ENCODE results near the gene ORM1.

ORM1 gene

GRCh38 chr9:114287763-114288192, 35.1 kb upstream of the ORM1 start:
- DNase-seq = no peak

GRCh38 chr9:114288193-114289091, 34.5 kb upstream of the ORM1 start:
- no peak for DNase-seq

GRCh38 chr9:114289106-114289505, 33.8 kb upstream of the ORM1 start:
- DNase-seq = no peak

- DNase-seq = no peak
These were observed 33.1 kb upstream of the ORM1 start for GRCh38 chr9:114289571-114290481.

- DNase-seq = no peak
These were observed 32.3 kb upstream of the ORM1 start for GRCh38 chr9:114290561-114290986.

- no peak for DNase-seq
These were observed 31.8 kb upstream of the ORM1 start for GRCh38 chr9:114291064-114291474.

GRCh38 chr9:114291886-114292590, 30.9 kb upstream of the ORM1 start:
- DNase-seq = no peak

GRCh38 chr9:114294664-114295063, 28.2 kb upstream of the ORM1 start:
- DNase-seq = no peak

GRCh38 chr9:114296338-114296737, 26.6 kb upstream of the ORM1 start:
- DNase-seq = no peak

- no peak for DNase-seq
These were observed 23.4 kb upstream of the ORM1 start for GRCh38 chr9:114299286-114300152.

GRCh38 chr9:114300153-114300845, 22.6 kb upstream of the ORM1 start:
- DNase-seq = no peak

GRCh38 chr9:114300846-114301797, 21.8 kb upstream of the ORM1 start:
- DNase-seq = no peak

- no peak for DNase-seq
These were observed 20.9 kb upstream of the ORM1 start for GRCh38 chr9:114301798-114302565.

GRCh38 chr9:114302727-114303126, 20.2 kb upstream of the ORM1 start:
- DNase-seq = no peak

GRCh38 chr9:114303571-114303970, 19.3 kb upstream of the ORM1 start:
- DNase-seq = no peak

GRCh38 chr9:114303977-114304376, 18.9 kb upstream of the ORM1 start:
- no peak for DNase-seq

- DNase-seq = no peak
These were observed 18.3 kb upstream of the ORM1 start for GRCh38 chr9:114304416-114305188.

- DNase-seq = no peak
These were observed 15.0 kb upstream of the ORM1 start for GRCh38 chr9:114307899-114308267.
